Measurements from ENCODE around the gene UBXN6. TPM values are rescaled to one million over a fixed set of nuclear protein-coding genes. Genes with fewer than 3 reads are reported as not detected.

Gene UBXN6
- total and polyA plus RNA-seq, 11 donors, result 75.1 to 137 (median 113) TPM

DNA sequence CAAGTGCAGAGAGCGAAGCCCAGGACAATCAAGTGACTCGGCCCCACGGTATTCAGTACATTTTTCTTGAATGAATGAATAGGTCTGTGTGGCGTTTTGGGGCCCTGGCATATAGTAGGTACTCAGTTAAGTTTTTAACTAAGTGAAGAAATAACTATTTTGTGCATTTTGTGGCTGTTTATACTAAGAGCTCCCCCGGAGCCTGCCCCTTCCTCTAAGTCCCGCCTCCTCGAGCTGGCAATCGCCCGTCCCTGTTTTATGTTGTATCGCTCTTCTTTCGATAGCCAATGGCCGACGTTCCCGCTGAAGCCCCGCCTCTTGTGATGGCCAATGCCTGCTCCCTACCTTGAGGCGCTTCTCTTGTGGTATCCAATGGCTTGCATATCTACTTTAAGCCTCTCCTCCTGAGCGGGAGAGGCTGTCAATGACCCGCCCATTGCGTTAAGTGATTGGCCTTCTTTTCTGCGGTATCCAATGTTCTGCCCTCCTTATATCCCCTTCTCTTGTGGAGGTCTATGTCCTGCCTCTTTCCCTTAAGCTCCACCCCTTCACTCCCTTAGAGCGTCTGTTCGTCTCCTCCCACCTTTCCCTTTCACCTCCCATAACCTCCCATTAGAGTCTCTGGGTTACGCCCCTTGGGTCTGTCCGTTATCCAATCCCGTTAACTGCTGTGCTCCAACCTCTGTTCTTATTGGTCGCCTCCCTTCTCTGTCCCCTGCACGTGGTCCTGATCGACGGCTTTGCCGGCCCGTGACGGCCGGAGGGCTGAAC is 14.0 kb upstream of the UBXN6 start:
- H3K4me3 ChIP-seq, result peak overlapping the region; percentile 65 to 98 (median 92)
- TF ChIP-seq POLR2A (IDR thresholded peaks at IDR 0.05) (peak in 1 of 2 donors; percentile 79), CTCF (IDR thresholded peaks at IDR 0.05) (no peak)
- peaks cover 0 to 27% (median 18%) of the 10 kb centered on the region in 12 donors for H3K4me1 ChIP-seq
- intact Hi-C loops (cut with DNase I), result loop anchor here in 1 of 10 donors (1.0 kb wide), 1 partner anchor 14 kb away; the partner anchor contains the start of gene UBXN6
- H3K27ac ChIP-seq, result peak overlapping the region; percentile 26 to 95 (median 82)
- peaks cover 0 to 15% (median 12%) of the 10 kb centered on the region in 9 donors for H3K36me3 ChIP-seq
- ATAC-seq (peak; percentile 94 to 97 (median 97)), DNase-seq (peak; percentile 97 to 99 (median 98))
- 0 to 2% (median 1%) methylated on average over 31 to 33 of the region's 33 CpGs for WGBS, 4 donors
- H3K9me3 ChIP-seq, result no peaks in the 10 kb centered on the region
- no peaks in the 10 kb centered on the region for H3K27me3 ChIP-seq

DNA sequence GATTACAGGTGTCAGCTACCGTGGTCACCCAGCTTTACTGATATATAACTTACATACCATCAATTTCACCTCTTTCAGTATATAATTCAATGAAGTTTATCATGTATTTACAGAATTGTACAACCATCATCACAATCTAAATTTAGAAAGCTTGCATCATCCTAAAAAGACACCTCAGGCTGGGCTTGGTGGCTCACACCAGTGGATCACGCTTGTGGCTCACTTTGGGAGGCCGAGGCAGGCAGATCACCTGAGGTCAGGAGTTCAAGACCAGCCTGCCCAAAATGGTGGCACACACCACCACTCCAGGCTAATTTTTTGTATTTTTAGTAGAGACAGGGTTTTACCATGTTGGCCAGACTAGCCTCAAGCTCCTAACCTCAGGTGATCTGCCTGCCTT is 10.2 kb upstream of the UBXN6 start:
- no peak overlapping the region for H3K27ac ChIP-seq
- intact Hi-C loops (cut with DNase I), result loop anchor here in 1 of 10 donors (5.0 kb wide), 1 partner anchor 1924 kb away; the partner anchor contains the start of gene GTF2F1
- WGBS, 4 donors, result 76 to 93% (median 86%) methylated on average over 3 of the region's 3 CpGs
- no peaks in the 10 kb centered on the region for H3K9me3 ChIP-seq
- no peak for ATAC-seq
- H3K27me3 ChIP-seq, result no peaks in the 10 kb centered on the region
- H3K4me1 ChIP-seq, result peaks cover 0 to 8% (median 3%) of the 10 kb centered on the region in 12 donors
- no peaks in the 10 kb centered on the region for H3K36me3 ChIP-seq
- no peak overlapping the region for H3K4me3 ChIP-seq
- TF ChIP-seq CTCF (IDR thresholded peaks at IDR 0.05), result no peak
- TF ChIP-seq POLR2A (IDR thresholded peaks at IDR 0.05), result no peak
- no peak for DNase-seq

DNA sequence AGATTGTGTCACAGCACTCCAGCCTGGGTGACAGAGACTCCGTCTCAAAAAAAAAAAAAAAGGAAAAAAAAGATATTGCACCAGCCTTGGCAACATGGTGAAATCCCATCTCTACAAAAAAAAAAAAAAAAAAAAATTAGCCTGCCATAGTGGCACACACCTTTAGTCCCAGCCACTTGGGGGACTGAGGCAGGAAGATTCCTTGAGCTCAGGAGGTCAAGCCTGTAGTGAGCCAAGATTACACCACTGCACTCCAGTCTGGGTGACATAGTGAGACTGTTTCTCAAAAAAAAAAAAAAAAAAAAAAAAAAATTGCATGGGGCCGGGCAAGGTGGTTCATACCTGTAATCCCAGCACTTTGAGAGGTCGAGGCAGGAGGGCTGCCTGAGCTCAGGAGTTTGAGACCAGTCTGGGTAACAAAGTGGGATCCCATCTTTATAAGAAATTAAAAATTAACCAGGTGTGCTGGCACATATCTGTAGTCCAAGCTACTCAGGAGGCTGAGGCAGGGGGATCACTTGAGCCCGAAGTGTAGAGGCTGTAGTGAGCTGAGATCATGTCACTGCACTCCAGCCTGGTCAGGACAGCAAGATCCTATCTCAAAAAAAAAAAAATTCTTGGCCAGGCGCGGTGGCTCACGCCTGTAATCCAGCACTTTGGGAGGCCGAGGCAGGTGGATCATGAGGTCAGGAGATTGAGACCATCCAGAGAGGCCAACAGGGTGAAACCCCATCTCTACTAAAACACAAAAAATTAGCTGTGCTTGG is 7.4 kb upstream of the UBXN6 start:
- TF ChIP-seq POLR2A (IDR thresholded peaks at IDR 0.05) (no peak), CTCF (IDR thresholded peaks at IDR 0.05) (no peak)
- intact Hi-C loops (cut with DNase I), result loop anchor here in 1 of 10 donors (5.0 kb wide), 1 partner anchor 1927 kb away; the partner anchor contains the start of gene GTF2F1
- Histone ChIP-seq H3K4me3 (no peak overlapping the region), H3K27ac (no peak overlapping the region), H3K9me3 (no peaks in the 10 kb centered on the region), H3K36me3 (no peaks in the 10 kb centered on the region), H3K27me3 (no peaks in the 10 kb centered on the region), H3K4me1 (no peaks in the 10 kb centered on the region)
- WGBS, 4 donors, result 83 to 87% (median 86%) methylated on average over 8 of the region's 8 CpGs
- ATAC-seq (no peak), DNase-seq (no peak)

Data from heart left ventricle (tissue), 16 donors.